IPS-15b (cell line): Measurements from ENCODE around the gene SIM1.

ENCODE experiments used
- H3K27me3 ChIP-seq: one replicate; pipeline ENCODE4 v1.6.1; 2013; ENCODE audit warnings: low read length; ENCODE audit not compliant: control insufficient read depth, insufficient read depth
- H3K36me3 ChIP-seq: one replicate; pipeline ENCODE4 v1.6.1; 2013; ENCODE audit warnings: low read length; ENCODE audit not compliant: control insufficient read depth, insufficient read depth
- H3K4me1 ChIP-seq: one replicate; pipeline ENCODE4 v1.6.1; 2013; ENCODE audit warnings: mild to moderate bottlenecking, low read length; ENCODE audit not compliant: control insufficient read depth, insufficient read depth
- H3K4me3 ChIP-seq: one replicate; pipeline ENCODE4 v1.5.1; 2013; ENCODE audit warnings: low read depth, low read length
- H3K9ac ChIP-seq: one replicate; pipeline ENCODE4 v1.6.1; 2013; ENCODE audit warnings: low read depth, mild to moderate bottlenecking, low read length
- H3K9me3 ChIP-seq: one replicate; pipeline ENCODE4 v1.6.1; 2013; ENCODE audit warnings: mild to moderate bottlenecking, low read length; ENCODE audit not compliant: control insufficient read depth, insufficient read depth

Gene SIM1

GRCh38 chr6:100449239-100449691 is 15.5 kb downstream of the SIM1 start:
- H3K4me1 ChIP-seq: peaks cover under 1% of the 10 kb centered on the region
- no peak overlapping the region for H3K9ac ChIP-seq
- H3K4me3 ChIP-seq: no peak overlapping the region
- H3K9me3 ChIP-seq: no peaks in the 10 kb centered on the region
- no peaks in the 10 kb centered on the region for H3K36me3 ChIP-seq
- H3K27me3 ChIP-seq: peaks cover 57% of the 10 kb centered on the region

GRCh38 chr6:100447900-100448748 is 16.6 kb downstream of the SIM1 start:
- H3K4me1 ChIP-seq: no peaks in the 10 kb centered on the region
- H3K36me3 ChIP-seq: no peaks in the 10 kb centered on the region
- H3K27me3 ChIP-seq: peaks cover 46% of the 10 kb centered on the region
- no peaks in the 10 kb centered on the region for H3K9me3 ChIP-seq
- no peak overlapping the region for H3K4me3 ChIP-seq
- H3K9ac ChIP-seq: no peak overlapping the region

- peaks cover 38% of the 10 kb centered on the region for H3K27me3 ChIP-seq
- no peaks in the 10 kb centered on the region for H3K4me1 ChIP-seq
- H3K36me3 ChIP-seq: no peaks in the 10 kb centered on the region
- no peaks in the 10 kb centered on the region for H3K9me3 ChIP-seq
- no peak overlapping the region for H3K9ac ChIP-seq
- H3K4me3 ChIP-seq: no peak overlapping the region
Observed at GRCh38 chr6:100447081-100447899, 17.4 kb downstream of the SIM1 start.

GRCh38 chr6:100446115-100447080 is 18.3 kb downstream of the SIM1 start:
- Histone ChIP-seq H3K9me3 (no peaks in the 10 kb centered on the region), H3K4me3 (no peak overlapping the region), H3K27me3 (peaks cover 29% of the 10 kb centered on the region), H3K9ac (no peak overlapping the region), H3K4me1 (no peaks in the 10 kb centered on the region), H3K36me3 (no peaks in the 10 kb centered on the region)

- Histone ChIP-seq H3K4me1 (no peaks in the 10 kb centered on the region), H3K36me3 (no peaks in the 10 kb centered on the region), H3K9ac (no peak overlapping the region), H3K27me3 (peaks cover 20% of the 10 kb centered on the region), H3K9me3 (no peaks in the 10 kb centered on the region), H3K4me3 (no peak overlapping the region)
Observed at GRCh38 chr6:100445512-100445911, 19.2 kb downstream of the SIM1 start.

GRCh38 chr6:100440935-100441334 is 23.8 kb downstream of the SIM1 start:
- no peaks in the 10 kb centered on the region for H3K27me3 ChIP-seq
- H3K9ac ChIP-seq: no peak overlapping the region

GRCh38 chr6:100435299-100435698 is 29.4 kb downstream of the SIM1 start:
- no peaks in the 10 kb centered on the region for H3K27me3 ChIP-seq
- peaks cover 5% of the 10 kb centered on the region for H3K4me1 ChIP-seq
- no peaks in the 10 kb centered on the region for H3K9me3 ChIP-seq
- H3K36me3 ChIP-seq: no peaks in the 10 kb centered on the region
- no peak overlapping the region for H3K9ac ChIP-seq
- no peak overlapping the region for H3K4me3 ChIP-seq

More at GRCh38 chr6:100440935-100441334, 23.8 kb downstream of the SIM1 start:
- Histone ChIP-seq H3K36me3 (no peaks in the 10 kb centered on the region), H3K4me3 (no peak overlapping the region), H3K4me1 (no peaks in the 10 kb centered on the region), H3K9me3 (no peaks in the 10 kb centered on the region)

GRCh38 chr6:100433726-100434435 is 30.8 kb downstream of the SIM1 start:
- no peaks in the 10 kb centered on the region for H3K27me3 ChIP-seq
- H3K4me3 ChIP-seq: no peak overlapping the region
- H3K9ac ChIP-seq: no peak overlapping the region
- no peaks in the 10 kb centered on the region for H3K36me3 ChIP-seq
- H3K4me1 ChIP-seq: peaks cover 5% of the 10 kb centered on the region
- H3K9me3 ChIP-seq: no peaks in the 10 kb centered on the region

- Histone ChIP-seq H3K9me3 (no peaks in the 10 kb centered on the region), H3K36me3 (no peaks in the 10 kb centered on the region), H3K4me1 (peaks cover 5% of the 10 kb centered on the region), H3K4me3 (no peak overlapping the region), H3K27me3 (no peaks in the 10 kb centered on the region), H3K9ac (no peak overlapping the region)
Observed at GRCh38 chr6:100432136-100432535, 32.6 kb downstream of the SIM1 start.

- Histone ChIP-seq H3K9me3 (no peaks in the 10 kb centered on the region), H3K9ac (no peak overlapping the region), H3K27me3 (no peaks in the 10 kb centered on the region), H3K36me3 (no peaks in the 10 kb centered on the region), H3K4me1 (peaks cover 5% of the 10 kb centered on the region), H3K4me3 (no peak overlapping the region)
Observed at GRCh38 chr6:100430962-100431361, 33.8 kb downstream of the SIM1 start.
